Measurements from ENCODE around the gene KRTAP19-1. TPM values are rescaled to one million over a fixed set of nuclear protein-coding genes. Genes with fewer than 3 reads are reported as not detected.

KRTAP19-1 gene
- total and polyA plus RNA-seq, 2 of the 8 experiments (the other 6 are each of a cell fraction or from before 2014, with no cell fraction given): not detected

GRCh38 chr21:30437010-30437565, 43.1 kb downstream of the KRTAP19-1 start:
- no peaks in the 10 kb centered on the region for H3K79me1 ChIP-seq (ENCODE audit: low read depth, low read length)
- H3K4me1 ChIP-seq (replicated peaks in 1 of 4; ENCODE audit: control insufficient read depth in 3 of 4, insufficient read depth in 4 of 4, low read length in 3 of 4): no peaks in the 10 kb centered on the region; a peak in 1 of 7 replicates
- H4K91ac ChIP-seq (replicated peaks; ENCODE audit: insufficient read length, low read length): no peak overlapping the region
- no peak overlapping the region for H2BK15ac ChIP-seq (ENCODE audit: low read length)
- TF ChIP-seq EZH2 (IDR thresholded peaks at IDR 0.05; ENCODE audit: low read depth, low read length, severe bottlenecking): no peak
- H3K9ac ChIP-seq (replicated peaks in 1 of 4; ENCODE audit: extremely low read depth in 1 of 4, low read depth in 3 of 4, low read length in 3 of 4): no peak overlapping the region
- H3K23ac ChIP-seq (ENCODE audit: insufficient read length): no peak overlapping the region
- ChIA-PET POLR2A (ENCODE audit: partially characterized antibody) (no interaction called here), CTCF (ENCODE audit: partially characterized antibody) (no interaction called here)
- no peak overlapping the region for H2BK12ac ChIP-seq (ENCODE audit: low read depth, low read length)
- H3K4me3 ChIP-seq (ENCODE audit: extremely low read depth in 1 of 4, insufficient read depth in 2 of 4, low read depth in 3 of 4, low read length in 4 of 4): no peak overlapping the region
- H3K36me3 ChIP-seq (ENCODE audit: control insufficient read depth in 2 of 4, insufficient read depth in 4 of 4, low read length in 3 of 4): no peaks in the 10 kb centered on the region
- no peak overlapping the region for H2AFZ ChIP-seq (ENCODE audit: low read length)
- no peak overlapping the region for H3K4me2 ChIP-seq (ENCODE audit: insufficient read depth in 1 of 2, low read depth in 2 of 2, low read length in 2 of 2)
- no peak overlapping the region for H3K27ac ChIP-seq (ENCODE audit: low read depth, low read length)
- H4K5ac ChIP-seq (ENCODE audit: insufficient read length, low read depth, low read length): no peak overlapping the region
- H3K23me2 ChIP-seq (ENCODE audit: low read depth, low read length): no peaks in the 10 kb centered on the region
- H3K9me3 ChIP-seq (ENCODE audit: insufficient read depth in 2 of 2, low read depth in 1 of 2, low read length in 1 of 2): no peaks in the 10 kb centered on the region
- WGBS, 2 experiments (ENCODE audit: extremely low coverage in 1 of 2, insufficient coverage in 1 of 2, insufficient read length in 1 of 2, insufficient replicate concordance in 2 of 2, low coverage in 1 of 2, low lambda C conversion rate in 2 of 2, missing lambda C conversion rate in 1 of 2): 95% methylated on average over 3 of the region's 3 CpGs; no CpG with 5 or more reads in 1 of the 2 experiments
- no peak overlapping the region for H3K4ac ChIP-seq (replicated peaks; ENCODE audit: insufficient read length, low read depth, low read length)
- H2BK20ac ChIP-seq (ENCODE audit: low read length): no peak overlapping the region
- DNase-seq (ENCODE audit: low read depth in 1 of 2, low spot score in 2 of 2): no peak
- no peak overlapping the region for H2AK5ac ChIP-seq (ENCODE audit: low read depth, low read length)
- no peaks in the 10 kb centered on the region for H3K79me2 ChIP-seq (ENCODE audit: control insufficient read depth in 1 of 2, insufficient read depth in 2 of 2, low read length in 2 of 2)
- H2BK120ac ChIP-seq (replicated peaks; ENCODE audit: low read depth, low read length): no peak overlapping the region
- H3K27me3 ChIP-seq (replicated peaks in 1 of 4; ENCODE audit: control insufficient read depth in 3 of 4, extremely low read depth in 1 of 4, insufficient read depth in 3 of 4, low read length in 3 of 4): no peaks in the 10 kb centered on the region
- H4K8ac ChIP-seq (ENCODE audit: extremely low read depth, insufficient read depth, low read length): no peak overlapping the region
- no peak for FAIRE-seq
- H3K14ac ChIP-seq (ENCODE audit: insufficient read length): no peak overlapping the region
- no peak overlapping the region for H2BK5ac ChIP-seq (ENCODE audit: low read depth, low read length)
- H3K18ac ChIP-seq (ENCODE audit: extremely low read depth, low read length): no peak overlapping the region
- H4K20me1 ChIP-seq (replicated peaks in 1 of 2; ENCODE audit: control insufficient read depth in 1 of 2, insufficient read depth in 2 of 2, low read length in 2 of 2): no peaks in the 10 kb centered on the region
- no peak overlapping the region for H3K56ac ChIP-seq (replicated peaks; ENCODE audit: insufficient read length, low read depth, low read length)
